ENCODE results near the gene CLSTN2. TPM values are rescaled to one million over a fixed set of nuclear protein-coding genes. Genes with fewer than 3 reads are reported as not detected.

The CLSTN2 gene
- total and polyA plus RNA-seq, 4 donors: 0.09 to 2.2 (median 0.55) TPM

GRCh38 chr3:140388202-140388922 lies 453.4 kb downstream of the CLSTN2 start:
- no peak for DNase-seq (ENCODE audit: low spot score)
- Histone ChIP-seq H3K4me3 (ENCODE audit: low read depth in 1 of 3, low read length in 3 of 3) (no peak overlapping the region), H3K9ac (ENCODE audit: low read depth in 1 of 2, low read length in 2 of 2) (no peak overlapping the region), H3K36me3 (ENCODE audit: control insufficient read depth in 4 of 4, insufficient read depth in 3 of 4, low read depth in 1 of 4, low read length in 3 of 4) (no peaks in the 10 kb centered on the region), H3K27ac (ENCODE audit: low read depth in 1 of 2, low read length in 2 of 2) (no peak overlapping the region), H3K4me1 (ENCODE audit: control insufficient read depth in 4 of 4, insufficient read depth in 4 of 4, low read length in 3 of 4) (peaks cover 3 to 16% (median 5%) of the 10 kb centered on the region in 4 donors), H3K27me3 (ENCODE audit: control insufficient read depth in 4 of 4, insufficient read depth in 4 of 4, low read length in 3 of 4) (no peaks in the 10 kb centered on the region), H3K9me3 (ENCODE audit: control insufficient read depth in 4 of 4, low read length in 3 of 4) (no peaks in the 10 kb centered on the region)
- 85% methylated on average over 2 of the region's 2 CpGs for WGBS
- no peak for TF ChIP-seq MAX (IDR thresholded peaks at IDR 0.05)
- no peak for TF ChIP-seq RAD21 (IDR thresholded peaks at IDR 0.05)
- no peak for TF ChIP-seq REST (IDR thresholded peaks at IDR 0.05)
- TF ChIP-seq HNF4A (conservative IDR thresholded peaks at IDR 0.05): no peak
- no peak for TF ChIP-seq ZBTB33 (IDR thresholded peaks at IDR 0.05)
- no peak for TF ChIP-seq ATF3 (IDR thresholded peaks at IDR 0.05)
- TF ChIP-seq EGR1 (IDR thresholded peaks at IDR 0.05; ENCODE audit: low read depth in 2 of 2): no peak

GRCh38 chr3:140391061-140391460 lies 456.1 kb downstream of the CLSTN2 start:
- H3K36me3 ChIP-seq (ENCODE audit: control insufficient read depth in 4 of 4, insufficient read depth in 3 of 4, low read depth in 1 of 4, low read length in 3 of 4): no peaks in the 10 kb centered on the region
- no peak for TF ChIP-seq NR2F2 (IDR thresholded peaks at IDR 0.05)
- TF ChIP-seq YY1 (IDR thresholded peaks at IDR 0.05): no peak
- TF ChIP-seq ZBTB33 (IDR thresholded peaks at IDR 0.05): no peak
- TF ChIP-seq RXRA (IDR thresholded peaks at IDR 0.05): no peak
- no peak overlapping the region for H3K4me3 ChIP-seq (ENCODE audit: low read depth in 1 of 3, low read length in 3 of 3)
- 81% methylated on average over 6 of the region's 6 CpGs for WGBS
- DNase-seq (ENCODE audit: low spot score): no peak
- peaks cover 0 to 9% (median 2%) of the 10 kb centered on the region in 4 donors for H3K4me1 ChIP-seq (ENCODE audit: control insufficient read depth in 4 of 4, insufficient read depth in 4 of 4, low read length in 3 of 4)
- H3K27me3 ChIP-seq (ENCODE audit: control insufficient read depth in 4 of 4, insufficient read depth in 4 of 4, low read length in 3 of 4): no peaks in the 10 kb centered on the region
- no peak overlapping the region for H3K9ac ChIP-seq (ENCODE audit: low read depth in 1 of 2, low read length in 2 of 2)
- H3K9me3 ChIP-seq (ENCODE audit: control insufficient read depth in 4 of 4, low read length in 3 of 4): no peaks in the 10 kb centered on the region
- no peak overlapping the region for H3K27ac ChIP-seq (ENCODE audit: low read depth in 1 of 2, low read length in 2 of 2)
